ENCODE data around the gene GDAP1L1.
"Not testable (repeated sequence)": the region's sequence is repeated elsewhere in the genome, so short reads cannot be mapped to it uniquely, and the experiment has no call there.

- not testable (repeated sequence) for TF ChIP-seq CTCF (conservative IDR thresholded peaks at IDR 0.05 in 1 of 2, IDR thresholded peaks at IDR 0.05 in 1 of 2; ENCODE audit: low read depth in 1 of 2, low read length in 2 of 2); EZH2 (IDR thresholded peaks at IDR 0.05; ENCODE audit: low read length, missing control alignments)
Observed at GRCh38 chr20:44327748-44328147, 80.6 kb downstream of the GDAP1L1 start.
